Measurements from ENCODE around the gene MCM5.

Gene MCM5

GRCh38 chr22:35426801-35427140 lies 26.8 kb downstream of the MCM5 start:
- peaks cover 28% of the 10 kb centered on the region for H3K4me1 Mint-ChIP-seq
- H3K4me3 Mint-ChIP-seq: no peak overlapping the region
- no peaks in the 10 kb centered on the region for H3K27me3 Mint-ChIP-seq (ENCODE audit: low read depth)
- peak overlapping the region; percentile 43 to 72 (median 47) for H3K27ac Mint-ChIP-seq
- TF ChIP-seq, protein P1, sequence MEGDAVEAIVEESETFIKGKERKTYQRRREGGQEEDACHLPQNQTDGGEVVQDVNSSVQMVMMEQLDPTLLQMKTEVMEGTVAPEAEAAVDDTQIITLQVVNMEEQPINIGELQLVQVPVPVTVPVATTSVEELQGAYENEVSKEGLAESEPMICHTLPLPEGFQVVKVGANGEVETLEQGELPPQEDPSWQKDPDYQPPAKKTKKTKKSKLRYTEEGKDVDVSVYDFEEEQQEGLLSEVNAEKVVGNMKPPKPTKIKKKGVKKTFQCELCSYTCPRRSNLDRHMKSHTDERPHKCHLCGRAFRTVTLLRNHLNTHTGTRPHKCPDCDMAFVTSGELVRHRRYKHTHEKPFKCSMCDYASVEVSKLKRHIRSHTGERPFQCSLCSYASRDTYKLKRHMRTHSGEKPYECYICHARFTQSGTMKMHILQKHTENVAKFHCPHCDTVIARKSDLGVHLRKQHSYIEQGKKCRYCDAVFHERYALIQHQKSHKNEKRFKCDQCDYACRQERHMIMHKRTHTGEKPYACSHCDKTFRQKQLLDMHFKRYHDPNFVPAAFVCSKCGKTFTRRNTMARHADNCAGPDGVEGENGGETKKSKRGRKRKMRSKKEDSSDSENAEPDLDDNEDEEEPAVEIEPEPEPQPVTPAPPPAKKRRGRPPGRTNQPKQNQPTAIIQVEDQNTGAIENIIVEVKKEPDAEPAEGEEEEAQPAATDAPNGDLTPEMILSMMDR (IDR thresholded peaks at IDR 0.05; ENCODE audit: unreplicated experiment in 3 of 3): no peak
- no peaks in the 10 kb centered on the region for H3K9me3 Mint-ChIP-seq
- peaks cover 19% of the 10 kb centered on the region for H3K36me3 Mint-ChIP-seq (ENCODE audit: low read depth)

DNA sequence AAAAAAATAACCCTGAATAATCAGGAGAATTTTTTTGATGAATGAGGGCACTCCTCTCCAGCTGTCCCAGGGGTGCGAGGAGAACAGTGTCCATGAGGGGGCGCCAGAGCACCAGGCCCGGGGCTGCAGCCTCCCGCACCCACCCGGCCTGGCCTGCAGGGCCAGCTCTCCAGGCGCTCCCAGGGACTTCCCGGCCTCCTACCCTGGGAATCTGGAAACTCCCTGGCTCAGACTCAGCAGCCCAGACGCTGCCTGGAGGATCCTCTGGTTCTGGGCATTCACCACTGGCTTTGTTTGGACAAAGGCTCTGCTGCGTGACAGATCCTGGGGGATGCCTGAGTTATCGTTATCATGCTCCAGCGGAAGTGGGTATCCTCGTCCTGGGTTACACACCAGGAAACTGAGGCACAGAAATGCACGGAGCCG lies 31.0 kb downstream of the MCM5 start:
- H3K27ac Mint-ChIP-seq: peak overlapping the region in 2 of 3 experiments; percentile 11 to 44
- H3K4me3 Mint-ChIP-seq: no peak overlapping the region
- TF ChIP-seq, protein P1 (IDR thresholded peaks at IDR 0.05; ENCODE audit: unreplicated experiment in 3 of 3): peak; percentile 95 to 99 (median 96)
- H3K36me3 Mint-ChIP-seq (ENCODE audit: low read depth): peaks cover 34% of the 10 kb centered on the region
- no peaks in the 10 kb centered on the region for H3K27me3 Mint-ChIP-seq (ENCODE audit: low read depth)
- peaks cover 9% of the 10 kb centered on the region for H3K9me3 Mint-ChIP-seq
- H3K4me1 Mint-ChIP-seq: peaks cover 13% of the 10 kb centered on the region

GRCh38 chr22:35431483-35432227 lies 31.7 kb downstream of the MCM5 start:
- no peaks in the 10 kb centered on the region for H3K27me3 Mint-ChIP-seq (ENCODE audit: low read depth)
- H3K9me3 Mint-ChIP-seq: peaks cover 9% of the 10 kb centered on the region
- peak overlapping the region in 1 of 3 experiments; percentile 44 for H3K27ac Mint-ChIP-seq
- TF ChIP-seq, protein P1 (IDR thresholded peaks at IDR 0.05; ENCODE audit: unreplicated experiment in 3 of 3): no peak
- peaks cover 5% of the 10 kb centered on the region for H3K4me1 Mint-ChIP-seq
- H3K4me3 Mint-ChIP-seq: no peak overlapping the region
- peaks cover 34% of the 10 kb centered on the region for H3K36me3 Mint-ChIP-seq (ENCODE audit: low read depth)

DNA sequence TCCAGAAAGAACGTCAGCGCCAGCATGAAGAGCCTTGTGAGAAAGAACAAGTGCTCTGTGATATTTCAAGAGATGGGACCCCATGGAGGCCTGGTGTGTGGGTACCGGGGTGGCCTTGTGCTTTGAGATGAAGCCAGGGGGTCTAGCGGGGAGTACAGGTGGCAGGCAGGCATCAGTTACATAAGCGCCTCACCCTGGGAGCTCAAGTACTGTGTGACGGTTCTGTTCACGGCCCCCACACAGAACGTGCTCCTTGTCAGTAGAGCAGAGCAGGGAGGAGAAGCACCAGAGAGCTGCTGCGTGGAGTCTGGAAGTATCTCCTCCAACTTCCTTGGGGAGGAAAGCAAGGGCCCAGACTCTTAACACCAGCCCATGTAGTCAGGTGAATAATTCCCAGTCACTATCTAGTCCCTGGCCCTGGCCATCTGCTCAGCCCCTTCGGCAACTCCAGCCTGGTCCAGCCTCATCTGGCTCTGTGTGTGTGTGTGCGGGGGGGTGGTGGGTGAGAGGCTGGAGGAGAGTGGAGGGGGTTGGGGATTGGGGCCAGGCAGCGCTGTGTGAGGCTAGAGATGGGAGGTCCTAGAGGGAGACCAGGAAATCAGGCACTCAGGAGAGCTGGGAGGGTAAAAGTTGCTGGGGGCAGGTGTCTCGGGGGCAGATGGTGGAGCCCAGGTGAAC lies 32.4 kb downstream of the MCM5 start:
- TF ChIP-seq, protein P1 (IDR thresholded peaks at IDR 0.05; ENCODE audit: unreplicated experiment in 3 of 3): no peak
- no peak overlapping the region for H3K27ac Mint-ChIP-seq
- H3K27me3 Mint-ChIP-seq (ENCODE audit: low read depth): no peaks in the 10 kb centered on the region
- no peak overlapping the region for H3K4me3 Mint-ChIP-seq
- peaks cover 34% of the 10 kb centered on the region for H3K36me3 Mint-ChIP-seq (ENCODE audit: low read depth)
- H3K9me3 Mint-ChIP-seq: peaks cover 9% of the 10 kb centered on the region
- H3K4me1 Mint-ChIP-seq: no peaks in the 10 kb centered on the region

GRCh38 chr22:35434061-35434710 lies 34.2 kb downstream of the MCM5 start:
- Mint-ChIP-seq H3K4me3 (no peak overlapping the region), H3K27ac (no peak overlapping the region), H3K4me1 (no peaks in the 10 kb centered on the region), H3K9me3 (peaks cover 9% of the 10 kb centered on the region), H3K27me3 (ENCODE audit: low read depth) (no peaks in the 10 kb centered on the region), H3K36me3 (ENCODE audit: low read depth) (peaks cover 44% of the 10 kb centered on the region)
- TF ChIP-seq, protein P1 (IDR thresholded peaks at IDR 0.05; ENCODE audit: unreplicated experiment in 3 of 3): no peak

Data from nephron (organoid).